HG03135 (cell line): ENCODE data around the gene CASP3.
"Not testable (repeated sequence)": the region's sequence is repeated elsewhere in the genome, so short reads cannot be mapped to it uniquely, and the experiment has no call there.

Experiments
- ATAC-seq: cut with Tn5 transposase; IDR thresholded peaks from one replicate; pipeline ENCODE4 v1.9.1; 2021; ENCODE audit warnings: mild to moderate bottlenecking, moderate library complexity; ENCODE audit not compliant: unreplicated experiment

The CASP3 gene

GRCh38 chr4:184664445-184665210 lies 15.4 kb upstream of the CASP3 start:
- no peak for ATAC-seq

GRCh38 chr4:184662236-184662635 lies 13.0 kb upstream of the CASP3 start:
- ATAC-seq = no peak

GRCh38 chr4:184660978-184661377 lies 11.7 kb upstream of the CASP3 start:
- no peak for ATAC-seq

GRCh38 chr4:184657820-184658219 lies 8.6 kb upstream of the CASP3 start:
- ATAC-seq = not testable (repeated sequence)

DNA sequence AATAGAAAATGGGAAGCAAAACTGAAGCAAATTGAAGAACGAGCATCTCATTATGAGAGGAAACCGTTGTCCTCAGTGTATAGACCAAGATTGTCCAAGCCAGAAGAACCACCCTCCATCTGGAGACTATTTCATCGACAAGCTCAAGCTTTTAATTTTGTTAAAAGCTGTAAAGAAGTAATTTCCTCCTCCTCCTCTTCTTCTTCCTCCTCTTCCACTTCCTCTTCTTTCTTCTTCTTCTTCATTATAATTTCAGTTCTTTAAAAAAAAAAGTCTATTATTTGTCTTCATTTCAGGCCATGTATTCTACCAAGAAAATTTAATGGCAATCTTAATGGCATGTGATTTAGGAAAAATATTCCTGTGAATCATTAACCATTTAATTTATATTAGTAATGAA lies 7.9 kb upstream of the CASP3 start:
- no peak for ATAC-seq

GRCh38 chr4:184655889-184656869 lies 6.9 kb upstream of the CASP3 start:
- no peak for ATAC-seq

DNA sequence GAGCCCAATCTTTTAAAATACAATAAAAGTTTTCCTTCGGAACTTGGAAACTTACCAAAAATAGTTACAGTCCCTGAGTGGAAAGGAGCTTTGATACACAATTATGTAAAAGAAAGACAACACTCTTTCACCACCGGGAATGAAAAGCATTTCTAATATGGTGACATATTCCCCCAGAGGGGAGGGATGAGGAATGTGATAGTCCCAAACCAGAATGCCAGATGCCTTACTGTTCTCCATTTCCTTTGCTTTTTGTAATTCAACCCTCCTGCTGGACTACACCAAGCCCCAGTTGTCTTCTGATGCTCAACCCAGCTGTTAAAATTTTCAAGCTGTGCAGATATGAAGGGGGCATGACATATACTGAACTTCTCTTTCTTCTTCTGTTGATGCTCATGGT lies 4.4 kb upstream of the CASP3 start:
- ATAC-seq = no peak

- not testable (repeated sequence) for ATAC-seq
Measured at GRCh38 chr4:184652681-184653080, 3.4 kb upstream of the CASP3 start.

- ATAC-seq = no peak
Measured at GRCh38 chr4:184651899-184652298, 2.7 kb upstream of the CASP3 start.

DNA sequence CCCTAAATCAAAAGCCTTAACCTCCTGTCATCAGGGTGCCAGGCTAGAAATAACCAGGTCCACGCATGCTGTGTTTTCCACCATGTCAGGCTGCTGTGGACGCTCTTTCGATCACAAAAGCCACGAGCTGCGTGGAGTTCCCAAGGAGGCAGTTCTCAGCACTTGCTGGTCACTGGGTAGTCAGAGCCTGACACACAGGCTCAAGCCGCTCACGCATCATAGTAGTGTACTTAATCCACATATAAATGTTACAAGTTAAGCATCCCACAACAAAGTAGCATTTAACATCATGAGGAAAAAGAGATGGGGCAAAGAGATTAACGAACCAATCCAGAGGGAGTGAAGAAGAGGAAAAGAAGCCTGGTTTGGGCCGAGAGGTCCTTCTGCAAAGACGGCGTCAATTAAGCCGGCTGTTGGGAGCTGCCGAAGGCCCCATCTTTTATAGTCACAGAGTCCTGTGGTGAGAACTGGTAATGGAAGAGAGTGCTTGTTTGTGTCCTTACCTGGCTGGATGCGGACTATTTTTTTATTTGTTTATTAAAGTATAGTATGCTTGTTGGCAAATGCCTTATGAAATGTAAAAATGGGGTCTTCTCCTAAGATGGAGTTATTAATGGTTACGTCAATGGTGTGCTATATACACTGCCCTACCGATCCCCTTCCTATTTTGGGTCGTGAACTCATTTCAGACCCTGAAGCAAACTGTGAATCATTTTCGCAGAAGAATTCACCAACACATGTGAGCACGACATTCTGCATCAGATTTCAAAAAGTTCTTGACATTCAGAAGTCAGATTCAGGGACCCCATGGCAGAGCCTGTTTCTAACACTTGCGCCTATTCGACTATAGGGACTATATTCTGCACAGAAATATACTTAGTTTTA lies 966 bp upstream of the CASP3 start:
- peak; percentile 19 for ATAC-seq

GRCh38 chr4:184648313-184649025 lies 778 bp downstream of the CASP3 start:
- ATAC-seq = peak; percentile 20

- no peak for ATAC-seq
Measured at GRCh38 chr4:184648054-184648312, 1.3 kb downstream of the CASP3 start.

- ATAC-seq = no peak
Measured at GRCh38 chr4:184647266-184648053, 1.8 kb downstream of the CASP3 start.

- no peak for ATAC-seq
Measured at GRCh38 chr4:184645904-184646610, 3.2 kb downstream of the CASP3 start.

DNA sequence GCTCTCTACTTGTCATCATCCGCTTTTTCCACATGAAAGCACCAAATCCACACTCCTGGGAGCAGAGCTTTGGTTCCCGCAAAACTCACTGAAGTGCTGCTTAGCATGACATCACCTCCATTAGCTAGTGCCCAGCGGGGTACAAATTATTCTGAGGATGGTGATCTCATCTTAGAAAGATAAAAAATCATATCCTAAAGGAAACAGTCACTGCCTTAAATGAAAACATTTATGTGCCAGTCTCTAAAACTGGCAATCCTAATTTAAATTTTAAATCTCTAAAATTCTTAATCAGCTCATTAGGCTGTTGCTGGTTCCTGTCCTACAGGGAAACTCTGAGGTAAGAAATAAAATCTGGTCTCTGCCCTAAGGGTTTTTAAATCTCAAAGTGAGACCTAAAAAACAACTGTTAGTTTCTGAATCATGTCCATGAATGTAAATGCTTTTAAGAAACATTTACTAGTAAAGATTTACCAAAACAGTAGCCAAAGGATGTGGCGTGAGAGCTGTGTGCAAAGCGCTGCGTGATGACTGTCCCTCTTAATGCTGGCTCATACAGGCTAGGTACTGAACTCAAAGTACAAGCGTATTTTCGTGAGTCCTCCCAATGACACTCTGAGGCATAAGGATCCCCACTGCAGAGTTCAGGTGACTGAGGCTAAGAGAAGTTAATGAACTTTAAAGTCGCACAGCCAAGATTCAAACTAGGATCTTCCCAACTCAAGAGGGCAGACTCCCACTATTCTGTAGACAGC lies 4.5 kb downstream of the CASP3 start:
- no peak for ATAC-seq

- no peak for ATAC-seq
Measured at GRCh38 chr4:184643731-184644130, 5.5 kb downstream of the CASP3 start.

DNA sequence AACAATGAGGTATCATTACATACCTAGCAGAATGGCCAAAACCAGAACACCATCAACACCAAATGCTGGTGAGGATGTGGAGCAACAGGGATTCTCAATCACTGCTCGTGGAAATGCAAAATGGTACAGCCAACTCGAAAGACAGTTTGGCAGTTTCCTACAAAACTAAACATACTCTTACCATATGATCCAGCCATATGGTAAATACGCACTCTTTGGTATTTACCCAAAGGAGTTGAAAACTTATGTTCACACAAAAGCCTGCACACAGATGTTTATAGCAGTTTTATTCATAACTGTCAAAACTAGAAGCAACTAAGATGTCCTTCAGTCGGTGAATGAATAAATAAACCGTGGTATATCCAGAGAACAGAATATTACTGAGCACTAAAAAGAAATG lies 7.8 kb downstream of the CASP3 start:
- ATAC-seq = no peak

DNA sequence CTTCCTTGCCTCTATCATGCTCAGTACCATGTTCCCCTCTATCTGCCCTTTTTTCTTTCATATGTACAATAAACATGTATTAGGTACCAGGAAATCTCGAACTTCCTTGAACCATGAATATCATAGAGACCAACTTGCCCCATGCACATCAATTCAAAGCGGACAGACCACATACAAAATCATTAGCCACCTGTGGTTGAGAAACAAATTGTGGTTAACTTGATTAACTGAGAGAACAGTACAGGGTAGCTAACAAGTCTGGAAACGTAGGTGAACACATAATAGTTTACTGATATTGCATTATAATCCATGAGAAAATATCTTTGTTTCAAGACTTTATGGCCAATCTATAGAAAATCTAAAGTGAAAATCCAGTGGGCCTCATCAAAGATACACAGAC lies 8.2 kb downstream of the CASP3 start:
- ATAC-seq = peak; percentile 59
